Measurements from ENCODE around the gene P2RY12.

Gene P2RY12

DNA sequence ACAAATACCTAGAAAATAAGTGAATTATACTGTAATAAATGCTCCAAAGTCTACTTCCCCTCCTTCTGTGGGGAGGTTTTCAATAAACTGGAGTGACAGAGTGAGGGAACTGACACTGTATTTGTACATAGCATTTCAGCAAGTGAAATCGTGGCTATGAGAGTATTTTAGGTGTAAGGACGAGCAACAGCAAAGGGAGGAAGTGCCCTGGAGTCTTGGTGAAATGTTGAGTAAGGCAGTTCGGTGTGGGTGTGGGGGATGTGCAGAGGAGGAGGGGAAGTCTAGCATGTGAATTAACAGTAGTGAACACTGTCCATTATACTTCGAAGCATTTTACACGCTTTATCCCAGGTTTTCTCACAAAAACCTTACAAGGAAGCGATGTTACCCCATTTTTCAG is 37.1 kb downstream of the P2RY12 start:
- H3K9ac ChIP-seq (ENCODE audit: low read depth, low read length, poor library complexity, severe bottlenecking) = peak overlapping the region; percentile 24
- no peaks in the 10 kb centered on the region for H4K20me1 ChIP-seq (ENCODE audit: insufficient read depth, low read length, poor library complexity, severe bottlenecking)
- TF ChIP-seq, protein P1, sequence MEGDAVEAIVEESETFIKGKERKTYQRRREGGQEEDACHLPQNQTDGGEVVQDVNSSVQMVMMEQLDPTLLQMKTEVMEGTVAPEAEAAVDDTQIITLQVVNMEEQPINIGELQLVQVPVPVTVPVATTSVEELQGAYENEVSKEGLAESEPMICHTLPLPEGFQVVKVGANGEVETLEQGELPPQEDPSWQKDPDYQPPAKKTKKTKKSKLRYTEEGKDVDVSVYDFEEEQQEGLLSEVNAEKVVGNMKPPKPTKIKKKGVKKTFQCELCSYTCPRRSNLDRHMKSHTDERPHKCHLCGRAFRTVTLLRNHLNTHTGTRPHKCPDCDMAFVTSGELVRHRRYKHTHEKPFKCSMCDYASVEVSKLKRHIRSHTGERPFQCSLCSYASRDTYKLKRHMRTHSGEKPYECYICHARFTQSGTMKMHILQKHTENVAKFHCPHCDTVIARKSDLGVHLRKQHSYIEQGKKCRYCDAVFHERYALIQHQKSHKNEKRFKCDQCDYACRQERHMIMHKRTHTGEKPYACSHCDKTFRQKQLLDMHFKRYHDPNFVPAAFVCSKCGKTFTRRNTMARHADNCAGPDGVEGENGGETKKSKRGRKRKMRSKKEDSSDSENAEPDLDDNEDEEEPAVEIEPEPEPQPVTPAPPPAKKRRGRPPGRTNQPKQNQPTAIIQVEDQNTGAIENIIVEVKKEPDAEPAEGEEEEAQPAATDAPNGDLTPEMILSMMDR (conservative IDR thresholded peaks at IDR 0.05; ENCODE audit: low read length) = no peak
- TF ChIP-seq EZH2phosphoT487 (IDR thresholded peaks at IDR 0.05; ENCODE audit: borderline replicate concordance) = no peak

DNA sequence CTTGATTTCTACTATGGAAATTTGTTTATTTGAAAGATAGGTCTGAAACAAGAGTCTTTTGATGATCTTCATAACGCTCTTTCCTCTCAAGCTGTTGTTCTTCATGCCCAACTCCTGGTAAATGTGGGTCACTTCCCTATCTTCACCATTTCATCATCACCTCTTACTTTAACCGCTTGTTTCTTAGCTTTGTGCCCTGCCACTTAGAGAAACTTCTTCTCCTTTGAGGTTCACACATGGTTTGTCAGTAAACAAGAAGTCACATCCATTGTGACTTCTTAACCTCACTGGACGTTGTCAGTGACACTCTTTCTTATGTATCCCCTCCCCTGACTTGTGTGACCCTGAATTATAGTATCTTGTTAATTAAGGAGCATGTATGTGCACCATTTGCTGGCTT is 38.3 kb downstream of the P2RY12 start:
- Histone ChIP-seq H3K9ac (ENCODE audit: low read depth, low read length, poor library complexity, severe bottlenecking) (no peak overlapping the region), H3K9me3 (ENCODE audit: insufficient read depth, low read depth, low read length) (no peaks in the 10 kb centered on the region), H2AFZ (ENCODE audit: low read length) (no peak overlapping the region), H3K27me3 (ENCODE audit: insufficient read depth, low read length, poor library complexity, severe bottlenecking) (no peaks in the 10 kb centered on the region), H4K20me1 (ENCODE audit: insufficient read depth, low read length, poor library complexity, severe bottlenecking) (no peaks in the 10 kb centered on the region), H3K4me3 (ENCODE audit: low read length, poor library complexity, severe bottlenecking) (no peak overlapping the region), H3K79me2 (ENCODE audit: insufficient read depth, low read length) (no peaks in the 10 kb centered on the region), H3F3A (ENCODE audit: low read depth) (no peaks in the 10 kb centered on the region), H3K36me3 (ENCODE audit: insufficient read depth, low read length) (peaks cover 15% of the 10 kb centered on the region; the same call in 1 of the 2 replicates), H3K4me2 (ENCODE audit: low read depth, low read length, poor library complexity, severe bottlenecking) (peak overlapping the region; percentile 2), H3K4me1 (ENCODE audit: insufficient read depth, low read length, poor library complexity, severe bottlenecking) (peaks cover 26% of the 10 kb centered on the region), H3K9me2 (replicated peaks; ENCODE audit: low read depth, low read length) (no peaks in the 10 kb centered on the region)
- TF ChIP-seq, protein P1 (conservative IDR thresholded peaks at IDR 0.05; ENCODE audit: low read length) = no peak

More for the DNA sequence above, 37.1 kb downstream of the P2RY12 start:
- H2AFZ ChIP-seq (ENCODE audit: low read length) = peak overlapping the region; percentile 3; the same call in 1 of the 2 replicates
- no peak overlapping the region for H3K4me3 ChIP-seq (ENCODE audit: low read length, poor library complexity, severe bottlenecking)
- no peaks in the 10 kb centered on the region for H3F3A ChIP-seq (ENCODE audit: low read depth)
- H3K9me3 ChIP-seq (ENCODE audit: insufficient read depth, low read depth, low read length) = no peaks in the 10 kb centered on the region
- no peaks in the 10 kb centered on the region for H3K27me3 ChIP-seq (ENCODE audit: insufficient read depth, low read length, poor library complexity, severe bottlenecking)
- peaks cover 26% of the 10 kb centered on the region for H3K4me1 ChIP-seq (ENCODE audit: insufficient read depth, low read length, poor library complexity, severe bottlenecking)
- H3K4me2 ChIP-seq (ENCODE audit: low read depth, low read length, poor library complexity, severe bottlenecking) = peak overlapping the region; percentile 45
- no peaks in the 10 kb centered on the region for H3K79me2 ChIP-seq (ENCODE audit: insufficient read depth, low read length)
- peaks cover 26% of the 10 kb centered on the region; the same call in 1 of the 2 replicates for H3K36me3 ChIP-seq (ENCODE audit: insufficient read depth, low read length)
- no peaks in the 10 kb centered on the region for H3K9me2 ChIP-seq (replicated peaks; ENCODE audit: low read depth, low read length)

DNA sequence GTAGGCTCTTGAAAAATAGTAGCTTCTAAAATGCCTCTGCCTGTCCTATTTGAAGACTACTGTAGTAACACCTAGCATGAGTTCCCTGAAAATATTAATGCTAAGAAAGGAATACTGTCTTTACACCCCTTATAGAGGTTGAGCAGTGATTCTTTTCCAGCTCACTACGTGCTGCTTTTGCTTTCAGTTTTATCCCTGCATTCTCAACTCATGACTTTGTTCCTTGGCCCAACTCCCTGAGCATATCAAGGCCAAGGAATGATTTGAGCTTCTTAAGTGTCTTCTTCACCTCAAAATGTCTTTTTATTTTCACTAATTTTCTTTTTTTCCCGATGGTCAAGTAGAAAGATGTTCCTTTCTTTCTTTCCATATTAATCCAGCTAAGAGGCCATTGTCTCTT is 38.7 kb downstream of the P2RY12 start:
- Histone ChIP-seq H2AFZ (ENCODE audit: low read length) (no peak overlapping the region), H3K79me2 (ENCODE audit: insufficient read depth, low read length) (no peaks in the 10 kb centered on the region), H3K9me3 (ENCODE audit: insufficient read depth, low read depth, low read length) (no peaks in the 10 kb centered on the region), H3K4me2 (ENCODE audit: low read depth, low read length, poor library complexity, severe bottlenecking) (peak overlapping the region; percentile 2), H3K9me2 (replicated peaks; ENCODE audit: low read depth, low read length) (no peaks in the 10 kb centered on the region), H3K4me3 (ENCODE audit: low read length, poor library complexity, severe bottlenecking) (no peak overlapping the region), H4K20me1 (ENCODE audit: insufficient read depth, low read length, poor library complexity, severe bottlenecking) (no peaks in the 10 kb centered on the region), H3K9ac (ENCODE audit: low read depth, low read length, poor library complexity, severe bottlenecking) (no peak overlapping the region), H3K4me1 (ENCODE audit: insufficient read depth, low read length, poor library complexity, severe bottlenecking) (peaks cover 29% of the 10 kb centered on the region), H3K27me3 (ENCODE audit: insufficient read depth, low read length, poor library complexity, severe bottlenecking) (no peaks in the 10 kb centered on the region), H3F3A (ENCODE audit: low read depth) (no peaks in the 10 kb centered on the region; the same call in 1 of the 2 replicates), H3K36me3 (ENCODE audit: insufficient read depth, low read length) (peaks cover 11% of the 10 kb centered on the region; the same call in 1 of the 2 replicates)
- TF ChIP-seq EZH2phosphoT487 (IDR thresholded peaks at IDR 0.05; ENCODE audit: borderline replicate concordance) = no peak
- TF ChIP-seq, protein P1 (conservative IDR thresholded peaks at IDR 0.05; ENCODE audit: low read length) = no peak
